Activated CD4-positive, alpha-beta T cell treated with anti-CD3 and anti-CD28 coated beads, Interleukin-2, amount 10 ng/mL, durations not matched to agents 24 days and 14 days (primary cell): ENCODE results near the gene CEP295NL. TPM values are rescaled to one million over a fixed set of nuclear protein-coding genes. Genes with fewer than 3 reads are reported as not detected.
"Not testable (repeated sequence)": the region's sequence is repeated elsewhere in the genome, so short reads cannot be mapped to it uniquely, and the experiment has no call there.

ENCODE experiments used
- DNase-seq: peaks from one replicate; pipeline ENCODE4 v3.0.0; 2022
- H3K27ac Mint-ChIP-seq: one replicate; pipeline ENCODE4 v1.8.0; 2022; ENCODE audit warnings: mild to moderate bottlenecking, mixed read lengths
- H3K27me3 Mint-ChIP-seq: one replicate; pipeline ENCODE4 v1.8.0; 2022; ENCODE audit warnings: mixed read lengths
- H3K36me3 Mint-ChIP-seq: one replicate; pipeline ENCODE4 v1.8.0; 2022; ENCODE audit warnings: low read depth, mild to moderate bottlenecking, mixed read lengths
- H3K4me1 Mint-ChIP-seq: one replicate; pipeline ENCODE4 v1.8.0; 2021; ENCODE audit warnings: mixed read lengths
- H3K4me3 Mint-ChIP-seq: one replicate; pipeline ENCODE4 v1.8.0; 2022; ENCODE audit warnings: mild to moderate bottlenecking, moderate library complexity, mixed read lengths
- H3K9me3 Mint-ChIP-seq: one replicate; pipeline ENCODE4 v1.8.0; 2021; ENCODE audit warnings: mixed read lengths
- intact Hi-C: fragments of 100-400 bp; cut with micrococcal nuclease; formaldehyde crosslinking; loops from one replicate; pipeline ENCODE4 v1.15.1; 2023
- total RNA-seq: library from RNA; stranded (reverse); gene quantifications from 2 replicates; pipeline ENCODE4 v1.2.3, GENCODE V29; 2022

The CEP295NL gene, protein sequence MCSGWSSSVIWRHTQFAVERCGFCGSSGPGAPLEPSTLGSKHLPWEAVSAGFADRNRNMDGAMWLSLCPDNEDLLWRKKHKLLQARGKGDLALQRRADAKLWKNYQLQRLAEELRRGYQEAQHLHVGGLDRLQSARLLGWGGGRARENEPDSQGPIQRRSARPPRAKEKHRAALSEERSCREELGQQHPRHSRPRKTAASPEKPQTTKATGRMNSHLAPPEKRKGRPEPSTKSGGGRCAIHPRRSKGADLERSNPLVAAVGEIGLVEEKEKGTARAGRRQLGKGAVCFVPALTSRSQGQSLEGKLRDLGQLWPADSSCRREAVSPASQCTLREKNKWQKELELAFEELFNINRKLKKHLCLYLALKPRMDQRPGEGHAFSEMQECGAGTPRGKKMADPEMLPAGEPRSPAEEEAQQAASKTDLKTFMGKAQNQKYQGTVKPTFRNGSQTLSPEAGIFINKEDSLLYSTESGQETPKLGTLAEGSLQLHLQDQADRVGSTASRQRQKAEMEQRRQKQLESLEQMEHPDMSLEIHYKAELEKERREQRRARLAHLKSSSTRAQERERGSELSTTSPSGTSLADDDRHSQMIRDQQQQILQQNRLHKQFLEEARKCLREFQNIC
- 0.56 TPM in 1 of 2 replicates, not detected in the other for total RNA-seq

DNA sequence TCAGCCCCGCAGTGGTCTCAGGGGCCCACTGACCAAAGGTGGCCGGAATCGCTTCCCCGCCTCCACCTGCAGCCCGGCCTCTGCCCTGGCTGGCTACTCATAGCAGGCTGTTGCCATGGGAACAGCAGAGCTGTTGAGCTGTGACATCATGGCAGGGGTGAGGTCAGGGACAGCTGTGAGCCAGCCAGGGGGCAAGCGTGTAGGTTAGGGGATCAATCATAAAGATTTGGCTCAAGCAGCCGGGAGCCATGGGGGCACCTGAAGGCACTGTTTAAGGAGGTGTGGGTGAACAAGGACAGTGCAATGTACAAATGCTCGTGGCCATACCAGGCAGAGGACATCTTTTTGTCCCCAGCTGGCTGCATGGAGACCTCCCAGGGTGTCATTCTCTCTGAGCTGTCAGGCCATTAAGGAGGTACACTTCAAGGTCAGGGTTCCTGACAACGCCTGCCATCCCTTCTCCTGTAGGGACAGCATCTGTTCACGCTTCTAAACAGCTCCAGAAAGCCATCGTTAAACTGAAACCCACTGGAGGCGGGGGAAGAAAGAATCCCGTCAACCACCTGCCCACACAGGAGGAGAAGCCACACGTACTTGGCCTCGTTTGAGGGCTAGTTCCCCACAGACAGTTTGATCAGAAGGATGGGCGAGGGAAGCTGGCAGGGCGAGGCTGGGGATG, at the start of gene CEP295NL:
TSS of gene CEP295NL (minus strand) at position 101 of the 679 bp plus-strand sequence. CDS start 1,373 bp downstream, outside the sequence.
- no peaks in the 10 kb centered on the region for H3K9me3 Mint-ChIP-seq
- DNase-seq: peak; percentile 60
- no peaks in the 10 kb centered on the region for H3K36me3 Mint-ChIP-seq
- peaks cover 10% of the 10 kb centered on the region for H3K4me1 Mint-ChIP-seq
- H3K4me3 Mint-ChIP-seq: no peak within 1 kb of the TSS
- peak within 1 kb of the TSS; percentile 37 for H3K27ac Mint-ChIP-seq
- H3K27me3 Mint-ChIP-seq: no peaks in the 10 kb centered on the region
- intact Hi-C loops: no loop called here

DNA sequence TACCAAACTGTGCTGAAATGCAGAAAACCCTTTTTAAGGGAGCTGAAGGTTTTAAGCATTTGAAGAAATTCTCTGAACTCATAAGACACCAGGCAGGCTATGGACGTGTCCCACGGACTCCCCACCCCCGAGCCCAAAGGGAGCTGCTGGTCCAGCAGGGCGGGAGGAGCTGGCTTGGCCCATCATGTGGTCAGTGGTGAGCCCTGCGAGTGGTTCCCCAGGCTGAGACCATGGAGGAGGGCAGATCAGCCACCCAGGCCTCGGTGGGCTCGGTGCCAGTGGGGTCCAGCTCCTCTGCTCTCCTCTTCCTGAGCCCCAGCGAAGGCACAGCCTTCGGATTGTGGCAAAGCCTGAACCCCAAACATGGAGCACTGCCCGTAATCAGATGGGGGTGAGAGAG, 49.7 kb upstream of the CEP295NL start:
- H3K9me3 Mint-ChIP-seq: peaks cover 11% of the 10 kb centered on the region
- H3K4me1 Mint-ChIP-seq: peaks cover 2% of the 10 kb centered on the region
- H3K36me3 Mint-ChIP-seq: no peaks in the 10 kb centered on the region
- H3K27ac Mint-ChIP-seq: no peak overlapping the region
- H3K27me3 Mint-ChIP-seq: no peaks in the 10 kb centered on the region
- intact Hi-C loops: no loop called here
- DNase-seq: no peak
- no peak overlapping the region for H3K4me3 Mint-ChIP-seq

DNA sequence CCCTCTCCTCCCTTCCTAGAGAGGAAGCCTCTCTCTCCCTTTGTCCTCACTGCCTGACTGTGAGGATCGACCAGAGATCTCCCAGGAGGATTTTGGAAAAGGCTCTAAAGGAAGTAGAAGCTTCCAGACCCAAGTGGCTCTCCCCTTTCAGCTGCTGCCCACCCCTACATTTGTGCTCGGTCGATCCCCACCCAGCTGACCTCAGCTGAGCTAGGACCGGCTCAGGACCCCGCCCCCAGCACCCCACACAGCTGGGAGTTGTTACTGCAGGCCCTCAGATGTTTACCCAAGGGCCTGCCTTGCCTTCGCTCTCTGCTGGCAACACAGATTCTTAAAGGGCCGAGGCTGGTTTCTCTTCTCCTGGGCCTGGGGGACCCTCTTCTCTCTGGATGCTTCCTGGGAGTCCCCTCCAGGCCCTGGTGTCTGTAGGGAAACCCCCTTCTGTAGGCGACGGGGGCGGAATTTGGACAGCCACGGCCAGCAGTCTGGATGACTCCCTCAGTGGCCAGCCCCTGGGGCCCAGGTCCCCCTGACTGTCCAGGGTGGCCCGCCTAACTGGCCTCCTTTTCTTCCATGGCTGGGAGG, 49.1 kb upstream of the CEP295NL start:
- Mint-ChIP-seq H3K27ac (no peak overlapping the region), H3K9me3 (peaks cover 11% of the 10 kb centered on the region), H3K4me3 (no peak overlapping the region), H3K27me3 (no peaks in the 10 kb centered on the region), H3K4me1 (peaks cover 1% of the 10 kb centered on the region), H3K36me3 (no peaks in the 10 kb centered on the region)
- intact Hi-C loops: no loop called here
- no peak for DNase-seq

GRCh38 chr17:78950870-78951269, 47.9 kb upstream of the CEP295NL start:
- no peak for DNase-seq
- H3K27ac Mint-ChIP-seq: no peak overlapping the region
- H3K27me3 Mint-ChIP-seq: no peaks in the 10 kb centered on the region
- intact Hi-C loops: no loop called here
- no peaks in the 10 kb centered on the region for H3K4me1 Mint-ChIP-seq
- no peak overlapping the region for H3K4me3 Mint-ChIP-seq
- H3K36me3 Mint-ChIP-seq: no peaks in the 10 kb centered on the region
- peaks cover 11% of the 10 kb centered on the region for H3K9me3 Mint-ChIP-seq

GRCh38 chr17:78947235-78948149, 44.5 kb upstream of the CEP295NL start:
- Mint-ChIP-seq H3K4me3 (no peak overlapping the region), H3K27ac (no peak overlapping the region), H3K9me3 (peaks cover 11% of the 10 kb centered on the region), H3K36me3 (no peaks in the 10 kb centered on the region), H3K4me1 (no peaks in the 10 kb centered on the region), H3K27me3 (peaks cover 3% of the 10 kb centered on the region)
- no peak for DNase-seq
- intact Hi-C loops: no loop called here

DNA sequence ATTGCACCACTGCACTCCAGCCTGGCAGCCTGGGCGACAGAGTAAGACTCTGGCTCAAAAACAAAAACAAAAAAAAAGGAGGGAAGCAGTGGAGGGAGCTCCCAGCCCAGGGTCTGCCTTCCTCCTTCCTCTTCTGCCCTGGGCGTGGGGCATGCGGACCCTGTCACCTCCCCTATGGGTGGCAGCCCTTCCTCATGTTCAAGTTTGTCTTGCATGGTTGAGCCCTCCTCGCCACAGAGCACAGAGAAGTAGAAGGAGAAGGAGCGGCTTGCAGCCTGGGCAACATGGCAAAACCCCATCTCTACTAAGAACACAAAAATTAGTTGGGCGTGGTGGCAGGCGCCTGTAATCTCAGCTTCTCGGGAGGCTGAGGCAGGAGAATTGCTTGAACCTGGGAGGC, 43.6 kb upstream of the CEP295NL start:
- no peak overlapping the region for H3K4me3 Mint-ChIP-seq
- H3K27ac Mint-ChIP-seq: no peak overlapping the region
- peaks cover 11% of the 10 kb centered on the region for H3K9me3 Mint-ChIP-seq
- H3K36me3 Mint-ChIP-seq: no peaks in the 10 kb centered on the region
- H3K4me1 Mint-ChIP-seq: no peaks in the 10 kb centered on the region
- intact Hi-C loops: no loop called here
- DNase-seq: no peak
- peaks cover 3% of the 10 kb centered on the region for H3K27me3 Mint-ChIP-seq

GRCh38 chr17:78946131-78946530, 43.1 kb upstream of the CEP295NL start:
- peaks cover 3% of the 10 kb centered on the region for H3K27me3 Mint-ChIP-seq

DNA sequence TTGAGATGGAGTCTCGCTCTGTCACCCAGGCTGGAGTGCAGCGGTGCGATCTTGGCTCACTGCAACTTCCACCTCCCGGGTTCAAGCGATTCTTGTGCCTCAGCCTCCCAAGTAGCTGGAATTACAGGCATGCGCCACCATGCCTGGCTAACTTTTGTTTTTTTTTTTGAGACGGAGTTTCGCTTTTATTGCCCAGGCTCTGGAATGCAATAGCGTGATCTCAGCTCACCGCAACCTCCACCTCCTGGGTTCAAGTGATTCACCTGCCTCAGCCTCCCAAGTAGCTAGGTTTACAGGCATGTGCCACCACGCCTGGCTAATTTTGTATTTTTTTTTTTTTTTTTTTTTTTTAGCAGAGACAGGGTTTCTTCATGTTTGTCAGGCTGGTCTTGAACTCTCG, 42.5 kb upstream of the CEP295NL start:
- H3K36me3 Mint-ChIP-seq, H3K27ac Mint-ChIP-seq, DNase-seq, intact Hi-C loops, H3K4me3 Mint-ChIP-seq, H3K4me1 Mint-ChIP-seq, H3K27me3 Mint-ChIP-seq, H3K9me3 Mint-ChIP-seq: not testable (repeated sequence)

More at GRCh38 chr17:78946131-78946530, 43.1 kb upstream of the CEP295NL start:
- intact Hi-C loops: no loop called here
- H3K27ac Mint-ChIP-seq: no peak overlapping the region
- no peak overlapping the region for H3K4me3 Mint-ChIP-seq
- DNase-seq: no peak
- H3K9me3 Mint-ChIP-seq: peaks cover 11% of the 10 kb centered on the region
- no peaks in the 10 kb centered on the region for H3K4me1 Mint-ChIP-seq
- H3K36me3 Mint-ChIP-seq: no peaks in the 10 kb centered on the region

DNA sequence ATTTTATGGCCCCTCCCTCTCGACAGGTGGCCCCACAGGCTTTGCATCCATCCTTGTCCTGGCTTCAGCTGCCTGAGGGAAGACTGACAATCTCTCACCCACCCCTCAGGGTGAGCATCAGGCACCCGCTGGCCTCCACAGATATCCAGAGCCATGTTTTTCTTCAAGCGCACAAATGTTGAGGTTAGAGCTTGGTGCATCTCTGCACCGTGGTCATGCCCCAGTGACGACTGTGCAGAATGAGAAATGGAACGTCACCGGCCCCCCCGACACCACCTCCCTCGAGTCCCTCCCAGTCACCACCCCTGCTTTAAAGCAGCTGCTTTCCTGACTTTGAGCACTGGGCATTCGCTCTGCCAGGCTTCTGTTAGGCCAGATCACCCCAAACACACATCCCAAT, 42.0 kb upstream of the CEP295NL start:
- Mint-ChIP-seq H3K4me1 (no peaks in the 10 kb centered on the region), H3K27ac (no peak overlapping the region), H3K4me3 (no peak overlapping the region), H3K36me3 (no peaks in the 10 kb centered on the region), H3K9me3 (peaks cover under 1% of the 10 kb centered on the region), H3K27me3 (peaks cover 3% of the 10 kb centered on the region)
- intact Hi-C loops: no loop called here
- DNase-seq: no peak

DNA sequence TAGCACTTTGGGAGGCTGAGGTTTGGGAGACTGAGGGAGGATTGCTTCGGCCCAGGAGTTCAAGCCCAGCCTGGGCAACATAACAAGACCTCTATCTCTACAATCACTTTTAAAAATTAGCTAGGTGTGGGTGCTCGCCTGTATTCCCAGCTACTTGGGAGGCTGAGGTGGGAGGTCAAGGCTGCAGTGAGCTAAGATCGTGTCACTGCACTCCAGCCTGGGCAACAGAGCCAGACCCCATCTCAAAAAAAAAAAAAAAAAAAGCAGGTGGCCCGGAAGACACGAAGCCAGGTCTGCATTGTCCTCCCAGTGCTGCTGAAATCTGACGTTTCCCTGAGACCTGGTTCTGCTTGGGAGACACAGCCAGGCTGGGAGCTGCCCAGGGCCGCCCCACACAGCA, 41.0 kb upstream of the CEP295NL start:
- no peak overlapping the region for H3K4me3 Mint-ChIP-seq
- no peak for DNase-seq
- H3K27me3 Mint-ChIP-seq: peaks cover 3% of the 10 kb centered on the region
- intact Hi-C loops: no loop called here
- H3K36me3 Mint-ChIP-seq: no peaks in the 10 kb centered on the region
- H3K9me3 Mint-ChIP-seq: no peaks in the 10 kb centered on the region
- H3K27ac Mint-ChIP-seq: no peak overlapping the region
- no peaks in the 10 kb centered on the region for H3K4me1 Mint-ChIP-seq

GRCh38 chr17:78940708-78941107, 37.7 kb upstream of the CEP295NL start:
- Mint-ChIP-seq H3K36me3 (no peaks in the 10 kb centered on the region), H3K4me1 (no peaks in the 10 kb centered on the region), H3K9me3 (no peaks in the 10 kb centered on the region), H3K27me3 (peaks cover 3% of the 10 kb centered on the region), H3K4me3 (no peak overlapping the region), H3K27ac (no peak overlapping the region)
- intact Hi-C loops: no loop called here
- DNase-seq: no peak

DNA sequence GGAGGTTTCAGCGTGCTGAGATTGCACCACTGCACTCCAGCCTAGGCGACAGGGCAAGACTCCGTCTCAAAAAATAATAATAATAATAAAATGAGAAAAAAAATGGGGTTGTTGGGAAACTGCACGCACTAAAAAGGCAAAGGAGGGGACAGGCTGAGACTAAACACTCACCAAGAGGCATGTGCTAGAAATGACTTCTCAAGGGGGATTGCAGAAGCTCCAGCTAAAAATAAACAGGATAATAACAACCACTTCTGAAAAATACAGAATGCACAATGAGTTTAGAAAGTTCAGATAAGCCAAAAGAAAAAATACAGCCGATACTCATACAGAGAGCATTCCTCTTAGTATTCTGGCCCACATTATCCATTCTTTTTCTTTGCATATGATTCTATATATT, 37.3 kb upstream of the CEP295NL start:
- H3K9me3 Mint-ChIP-seq: no peaks in the 10 kb centered on the region

DNA sequence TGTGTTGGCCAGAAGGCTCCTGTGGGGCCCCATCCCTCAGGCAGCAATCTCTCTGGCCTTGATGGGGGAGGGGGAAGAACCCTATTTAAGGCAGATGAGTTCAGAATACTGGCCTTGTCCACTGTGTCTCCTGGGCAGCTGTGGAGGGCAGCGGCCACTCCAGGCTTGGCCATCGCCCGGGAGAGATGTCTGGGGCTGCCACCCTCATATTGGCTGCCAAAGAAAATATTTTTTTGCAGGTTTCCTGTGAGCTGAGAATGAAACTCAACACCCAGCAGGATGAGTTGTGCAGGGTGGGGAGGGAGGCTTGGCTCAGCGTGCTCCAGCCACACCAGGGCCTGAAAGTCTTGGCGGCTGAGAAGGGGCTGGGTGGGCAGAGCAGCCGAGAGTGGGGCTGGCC, 36.6 kb upstream of the CEP295NL start:
- Mint-ChIP-seq H3K27ac (no peak overlapping the region), H3K27me3 (peaks cover 3% of the 10 kb centered on the region), H3K36me3 (no peaks in the 10 kb centered on the region), H3K4me1 (no peaks in the 10 kb centered on the region), H3K4me3 (no peak overlapping the region), H3K9me3 (no peaks in the 10 kb centered on the region)
- intact Hi-C loops: no loop called here
- DNase-seq: no peak

More for the DNA sequence above, 37.3 kb upstream of the CEP295NL start:
- Mint-ChIP-seq H3K27me3 (peaks cover 3% of the 10 kb centered on the region), H3K4me3 (no peak overlapping the region), H3K36me3 (no peaks in the 10 kb centered on the region), H3K4me1 (no peaks in the 10 kb centered on the region), H3K27ac (no peak overlapping the region)
- DNase-seq: no peak
- intact Hi-C loops: no loop called here
